HG03159 (cell line): Measurements from ENCODE around the gene ADCY7.
A peak's percentile ranks its signal among the peaks of the same experiment; 100 is the strongest.
"Not testable (repeated sequence)": the region's sequence is repeated elsewhere in the genome, so short reads cannot be mapped to it uniquely, and the experiment has no call there.

Experiments
- ATAC-seq: cut with Tn5 transposase; IDR thresholded peaks from one replicate; pipeline ENCODE4 v1.9.1; 2021; ENCODE audit warnings: mild to moderate bottlenecking, moderate library complexity; ENCODE audit not compliant: unreplicated experiment

Gene ADCY7

GRCh38 chr16:50332599-50332998, 66.2 kb downstream of the ADCY7 start:
- ATAC-seq = no peak

GRCh38 chr16:50334106-50334975, 68.0 kb downstream of the ADCY7 start:
- ATAC-seq = no peak

- ATAC-seq = peak; percentile 63
These were observed 69.0 kb downstream of the ADCY7 start for GRCh38 chr16:50335196-50335958.

- ATAC-seq = no peak
These were observed 70.5 kb downstream of the ADCY7 start for GRCh38 chr16:50336884-50337283.

GRCh38 chr16:50338371-50339231, 72.2 kb downstream of the ADCY7 start:
- ATAC-seq = no peak

- no peak for ATAC-seq
These were observed 74.2 kb downstream of the ADCY7 start for GRCh38 chr16:50340578-50340977.

GRCh38 chr16:50343566-50343965, 77.2 kb downstream of the ADCY7 start:
- not testable (repeated sequence) for ATAC-seq

- ATAC-seq = not testable (repeated sequence)
These were observed 78.9 kb downstream of the ADCY7 start for GRCh38 chr16:50345210-50345609.

GRCh38 chr16:50351116-50351515, 84.8 kb downstream of the ADCY7 start:
- ATAC-seq = no peak

GRCh38 chr16:50351952-50352351, 85.6 kb downstream of the ADCY7 start:
- no peak for ATAC-seq

GRCh38 chr16:50354082-50354481, 87.7 kb downstream of the ADCY7 start:
- no peak for ATAC-seq

- ATAC-seq = no peak
These were observed 88.5 kb downstream of the ADCY7 start for GRCh38 chr16:50354629-50355456.

- ATAC-seq = no peak
These were observed 93.3 kb downstream of the ADCY7 start for GRCh38 chr16:50359626-50360025.

- ATAC-seq = no peak
These were observed 93.9 kb downstream of the ADCY7 start for GRCh38 chr16:50360033-50360778.

- no peak for ATAC-seq
These were observed 94.4 kb downstream of the ADCY7 start for GRCh38 chr16:50360779-50361178.

GRCh38 chr16:50363656-50364055, 97.3 kb downstream of the ADCY7 start:
- no peak for ATAC-seq

GRCh38 chr16:50365791-50366575, 99.6 kb downstream of the ADCY7 start:
- ATAC-seq = no peak
